Activated gamma-delta T cell treated with anti-CD3 and anti-CD28 coated beads, Interleukin-2, amount 50 U/mL, for 16 hours (primary cell): Measurements from ENCODE around the gene TMEM255B.
"Not testable (repeated sequence)": the region's sequence is repeated elsewhere in the genome, so short reads cannot be mapped to it uniquely, and the experiment has no call there.

Experiments used
- DNase-seq: peaks from one replicate; pipeline ENCODE4 v3.0.0-alpha.2; 2020; ENCODE audit warnings: low read depth

The TMEM255B gene

GRCh38 chr13:113817860-113818691 lies 59.0 kb downstream of the TMEM255B start:
- no peak for DNase-seq

- DNase-seq: no peak
These were observed 59.8 kb downstream of the TMEM255B start for GRCh38 chr13:113818700-113819295.

GRCh38 chr13:113819341-113819730 lies 60.3 kb downstream of the TMEM255B start:
- DNase-seq: no peak

- DNase-seq: no peak
These were observed 61.0 kb downstream of the TMEM255B start for GRCh38 chr13:113819731-113820715.

GRCh38 chr13:113820813-113821651 lies 62.0 kb downstream of the TMEM255B start:
- no peak for DNase-seq

- no peak for DNase-seq
These were observed 62.8 kb downstream of the TMEM255B start for GRCh38 chr13:113821847-113822246.

GRCh38 chr13:113822266-113822665 lies 63.2 kb downstream of the TMEM255B start:
- DNase-seq: no peak

- DNase-seq: no peak
These were observed 64.1 kb downstream of the TMEM255B start for GRCh38 chr13:113822956-113823744.

- no peak for DNase-seq
These were observed 64.7 kb downstream of the TMEM255B start for GRCh38 chr13:113823771-113824170.

GRCh38 chr13:113825841-113826240 lies 66.8 kb downstream of the TMEM255B start:
- no peak for DNase-seq

GRCh38 chr13:113826446-113826845 lies 67.4 kb downstream of the TMEM255B start:
- not testable (repeated sequence) for DNase-seq

GRCh38 chr13:113827021-113827420 lies 68.0 kb downstream of the TMEM255B start:
- DNase-seq: no peak

- DNase-seq: no peak
These were observed 69.3 kb downstream of the TMEM255B start for GRCh38 chr13:113828282-113828825.

- not testable (repeated sequence) for DNase-seq
These were observed 71.5 kb downstream of the TMEM255B start for GRCh38 chr13:113830426-113830950.

GRCh38 chr13:113831061-113831460 lies 72.0 kb downstream of the TMEM255B start:
- DNase-seq: no peak

- DNase-seq: no peak
These were observed 73.2 kb downstream of the TMEM255B start for GRCh38 chr13:113832205-113832604.

- no peak for DNase-seq
These were observed 73.6 kb downstream of the TMEM255B start for GRCh38 chr13:113832631-113833030.

- DNase-seq: no peak
These were observed 74.2 kb downstream of the TMEM255B start for GRCh38 chr13:113833111-113833830.

GRCh38 chr13:113834006-113834405 lies 75.0 kb downstream of the TMEM255B start:
- not testable (repeated sequence) for DNase-seq
